GM23248 (cell line): Measurements from ENCODE around the gene C10orf105.

ENCODE experiments used
- EZH2 ChIP-seq: fragments of 200-600 bp; sonication (generic); IDR thresholded peaks from 2 replicates; pipeline ENCODE4 v1.6.1; 2018; ENCODE audit warnings: antibody characterized with exemption, mild to moderate bottlenecking; ENCODE audit not compliant: insufficient read depth, poor library complexity, severe bottlenecking
- EZH2phosphoT487 ChIP-seq: fragments of 200-600 bp; sonication (generic); IDR thresholded peaks from 2 replicates; pipeline ENCODE4 v1.6.1; 2018; ENCODE audit warnings: antibody characterized with exemption, moderate library complexity, mild to moderate bottlenecking, low read depth; ENCODE audit not compliant: insufficient read depth

DNA sequence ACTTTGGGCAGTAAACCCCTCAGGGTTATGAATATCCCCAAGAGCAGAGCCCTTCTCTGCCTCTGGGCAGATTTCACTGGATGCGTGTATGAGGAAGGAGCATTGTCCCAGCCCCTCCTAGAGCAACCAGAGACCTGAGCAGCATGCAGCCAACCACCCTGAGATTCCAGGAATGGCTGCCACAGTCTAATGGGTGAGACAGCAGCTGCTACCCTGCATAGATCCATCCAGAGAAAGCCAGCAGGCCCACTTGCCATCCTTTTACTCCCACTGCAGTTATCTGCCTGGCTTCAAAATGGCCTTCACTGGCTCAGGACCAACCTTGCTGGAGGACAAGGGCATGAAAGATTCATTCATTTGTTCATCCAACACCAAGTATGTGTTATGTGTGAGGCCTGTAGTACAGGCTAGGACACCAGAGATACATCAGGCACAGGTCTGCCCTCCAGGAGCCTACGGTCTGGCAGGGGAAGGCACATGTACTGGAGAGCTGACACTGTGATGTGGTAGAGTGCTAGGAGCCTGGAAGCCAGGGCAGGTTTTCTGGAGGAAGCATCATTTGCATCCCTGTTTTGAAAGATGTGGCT lies 26.2 kb upstream of the C10orf105 start:
- TF ChIP-seq EZH2 (no peak), EZH2phosphoT487 (no peak)
